ENCODE measurements around the gene APMAP. TPM values are rescaled to one million over a fixed set of nuclear protein-coding genes. Genes with fewer than 3 reads are reported as not detected.
"Not testable (repeated sequence)": the region's sequence is repeated elsewhere in the genome, so short reads cannot be mapped to it uniquely, and the experiment has no call there.

Gene APMAP
- polyA plus RNA-seq, 3 donors: 52.2 to 341 (median 81.1) TPM

GRCh38 chr20:25012616-25013189 lies 20.2 kb upstream of the APMAP start:
- 95 to 96% (median 95%) methylated on average over 21 of the region's 21 CpGs for WGBS, 3 donors
- H3K27ac ChIP-seq (ENCODE audit: low read depth, low read length): no peak overlapping the region

GRCh38 chr20:25011831-25012241 lies 19.3 kb upstream of the APMAP start:
- H3K27ac ChIP-seq (ENCODE audit: low read depth, low read length): no peak overlapping the region
- 66 to 94% (median 93%) methylated on average over 12 of the region's 12 CpGs for WGBS, 3 donors

GRCh38 chr20:25011261-25011660 lies 18.7 kb upstream of the APMAP start:
- 91 to 97% (median 91%) methylated on average over 6 of the region's 6 CpGs for WGBS, 3 donors
- H3K27ac ChIP-seq (ENCODE audit: low read depth, low read length): no peak overlapping the region

GRCh38 chr20:25009218-25010145 lies 16.9 kb upstream of the APMAP start:
- no peak overlapping the region for H3K27ac ChIP-seq (ENCODE audit: low read depth, low read length)

GRCh38 chr20:25008388-25009217 lies 16.1 kb upstream of the APMAP start:
- no peak overlapping the region for H3K27ac ChIP-seq (ENCODE audit: low read depth, low read length)
- 92 to 95% (median 93%) methylated on average over 11 of the region's 11 CpGs for WGBS, 3 donors

More at GRCh38 chr20:25009218-25010145, 16.9 kb upstream of the APMAP start:
- WGBS, 3 donors: 69 to 89% (median 88%) methylated on average over 10 of the region's 10 CpGs

- WGBS, 3 donors: 92 to 96% (median 96%) methylated on average over 22 of the region's 22 CpGs
- no peak overlapping the region for H3K27ac ChIP-seq (ENCODE audit: low read depth, low read length)
Observed at GRCh38 chr20:25007491-25008305, 15.1 kb upstream of the APMAP start.

- 81 to 91% (median 84%) methylated on average over 12 of the region's 12 CpGs for WGBS, 3 donors
- no peak overlapping the region for H3K27ac ChIP-seq (ENCODE audit: low read depth, low read length)
Observed at GRCh38 chr20:25006431-25007167, 14.0 kb upstream of the APMAP start.

- H3K27ac ChIP-seq (ENCODE audit: low read depth, low read length): no peak overlapping the region
- 81 to 92% (median 89%) methylated on average over 8 of the region's 8 CpGs for WGBS, 3 donors
Observed at GRCh38 chr20:25005661-25006060, 13.1 kb upstream of the APMAP start.

- H3K27ac ChIP-seq (ENCODE audit: low read depth, low read length): no peak overlapping the region
- 46 to 76% (median 68%) methylated on average over 2 of the region's 2 CpGs for WGBS, 3 donors
Observed at GRCh38 chr20:25005220-25005619, 12.7 kb upstream of the APMAP start.

- no peak overlapping the region for H3K27ac ChIP-seq (ENCODE audit: low read depth, low read length)
Observed at GRCh38 chr20:25003002-25003401, 10.5 kb upstream of the APMAP start.

GRCh38 chr20:25001323-25001722 lies 8.8 kb upstream of the APMAP start:
- not testable (repeated sequence) for H3K27ac ChIP-seq (ENCODE audit: low read depth, low read length)
- 79 to 97% (median 94%) methylated on average over 4 of the region's 4 CpGs for WGBS, 3 donors

More at GRCh38 chr20:25003002-25003401, 10.5 kb upstream of the APMAP start:
- 73 to 94% (median 94%) methylated on average over 1 of the region's 1 CpG for WGBS, 3 donors

- WGBS, 3 donors: 25 to 36% (median 33%) methylated on average over 4 of the region's 4 CpGs
- no peak overlapping the region for H3K27ac ChIP-seq (ENCODE audit: low read depth, low read length)
Observed at GRCh38 chr20:25000268-25000801, 7.8 kb upstream of the APMAP start.

GRCh38 chr20:24999568-24999967 lies 7.0 kb upstream of the APMAP start:
- WGBS, 3 donors: 84 to 91% (median 89%) methylated on average over 3 to 4 of the region's 4 CpGs
- H3K27ac ChIP-seq (ENCODE audit: low read depth, low read length): no peak overlapping the region

- 72 to 82% (median 80%) methylated on average over 12 of the region's 12 CpGs for WGBS, 3 donors
Observed at GRCh38 chr20:24998631-24999445, 6.3 kb upstream of the APMAP start.

GRCh38 chr20:24998121-24998520 lies 5.6 kb upstream of the APMAP start:
- 72 to 81% (median 73%) methylated on average over 3 of the region's 3 CpGs for WGBS, 3 donors
- H3K27ac ChIP-seq (ENCODE audit: low read depth, low read length): no peak overlapping the region

More at GRCh38 chr20:24998631-24999445, 6.3 kb upstream of the APMAP start:
- no peak overlapping the region for H3K27ac ChIP-seq (ENCODE audit: low read depth, low read length)

All from adipose tissue (tissue), 3 donors.